Stimulated activated naive CD8-positive, alpha-beta T cell treated with anti-CD3 and anti-CD28 coated beads, Interleukin-15, Interleukin-2, amounts not matched to agents 100 U/mL and 50 U/mL, for 24 hours (primary cell): ENCODE results near the gene DENND4A.

ENCODE experiments used
- ATAC-seq: fragments of 150-1000 bp; cut with Tn5 transposase; one replicate; pipeline ENCODE4 v1.10.0; 2021
- DNase-seq: peaks from one replicate; pipeline ENCODE4 v3.0.0; 2021

DENND4A gene

GRCh38 chr15:65666257-65666656 lies 125.8 kb downstream of the DENND4A start:
- ATAC-seq (peak; percentile 28), DNase-seq (no peak)

- DNase-seq (no peak), ATAC-seq (no peak)
Measured at GRCh38 chr15:65663521-65663920, 128.6 kb downstream of the DENND4A start.

DNA sequence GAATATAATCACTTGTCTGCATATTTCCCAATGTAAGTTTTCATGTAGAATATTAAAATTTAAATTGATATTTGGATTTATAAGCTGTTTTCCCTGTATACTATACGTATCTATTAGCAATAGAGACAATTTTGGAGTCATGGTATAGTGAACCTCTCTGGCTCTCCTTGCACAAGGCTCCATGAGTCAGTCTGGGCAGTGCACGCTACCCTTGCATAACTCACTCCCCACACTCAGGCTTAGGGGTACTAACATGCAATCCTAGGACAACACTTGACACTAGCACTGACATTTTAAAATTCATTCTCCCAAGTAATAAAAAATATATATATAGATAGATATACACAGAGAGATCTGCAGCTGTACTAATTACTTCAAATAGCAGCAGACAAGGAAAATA lies 131.2 kb downstream of the DENND4A start:
- no peak for ATAC-seq
- no peak for DNase-seq

- DNase-seq = no peak
- ATAC-seq = no peak
Measured at GRCh38 chr15:65659502-65660052, 132.5 kb downstream of the DENND4A start.

DNA sequence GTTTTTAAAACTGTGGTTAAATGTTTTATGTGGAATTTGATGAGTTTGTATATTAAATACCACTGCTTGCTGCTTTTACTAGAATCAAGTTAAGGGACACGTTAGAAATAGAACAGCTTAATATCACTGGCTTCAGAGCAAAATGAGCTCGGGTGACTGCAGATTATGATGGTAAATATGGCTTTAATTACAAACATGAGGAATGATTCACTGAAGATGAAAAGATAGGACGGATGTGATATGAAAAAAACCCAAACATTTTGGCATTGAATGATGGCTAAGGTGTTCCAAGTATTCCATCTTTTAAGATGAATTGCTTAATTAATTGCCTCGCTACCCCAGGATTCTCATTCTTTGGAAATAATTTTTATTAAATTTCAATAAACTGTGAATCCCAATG lies 136.6 kb downstream of the DENND4A start:
- DNase-seq = no peak
- ATAC-seq = no peak

DNA sequence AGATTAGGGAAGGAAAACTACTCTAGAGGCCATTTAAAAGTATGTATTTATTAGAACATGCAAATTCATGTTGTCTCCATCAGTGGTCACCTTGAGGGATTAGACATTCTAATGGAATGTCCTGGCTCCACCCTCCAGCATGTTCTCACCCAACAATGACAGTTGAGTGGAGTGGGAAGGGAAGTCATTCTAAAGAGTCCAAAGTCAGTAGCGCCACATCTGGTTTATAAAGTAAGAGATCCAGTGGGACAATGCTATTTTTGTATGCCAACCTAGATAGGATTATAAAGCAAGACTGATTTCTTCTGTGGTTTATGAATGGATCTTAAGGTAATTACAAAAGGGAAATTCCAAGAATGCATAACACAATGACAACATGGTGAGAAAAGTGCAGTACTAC lies 137.1 kb downstream of the DENND4A start:
- DNase-seq (no peak), ATAC-seq (no peak)

DNA sequence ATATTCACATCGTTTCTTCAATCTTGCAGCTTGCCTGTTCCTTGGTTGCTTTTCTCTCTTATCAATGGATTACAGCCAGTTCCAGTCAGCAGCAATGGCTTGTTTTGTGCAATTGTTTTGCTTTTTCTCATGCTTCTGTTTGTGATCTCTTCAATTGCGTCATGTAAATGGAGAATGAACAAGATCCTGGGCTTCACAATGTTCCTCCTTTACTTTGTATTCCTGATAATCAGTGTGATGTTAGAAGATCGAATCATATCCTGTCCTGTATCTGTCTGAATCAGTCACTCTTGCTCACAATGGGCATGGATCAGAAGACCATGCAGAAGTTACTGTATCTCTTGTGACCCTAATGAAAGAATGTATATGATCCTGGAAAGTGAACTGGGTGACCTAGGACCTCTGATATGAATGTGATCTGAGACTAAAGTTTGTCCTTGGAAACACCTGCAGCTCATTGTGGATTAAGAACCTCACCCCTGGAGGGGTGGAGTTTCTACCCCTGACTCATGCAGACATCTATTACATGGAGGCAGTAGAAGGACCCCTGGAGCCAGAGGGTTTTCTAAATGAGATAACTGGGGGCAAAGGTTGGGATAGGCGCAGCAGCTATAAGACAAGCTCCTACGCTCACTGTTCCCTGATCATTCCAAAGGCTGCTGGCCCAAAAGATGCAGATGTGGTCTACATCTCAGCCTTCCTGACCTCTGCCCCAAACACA lies 138.1 kb downstream of the DENND4A start:
- no peak for DNase-seq

GRCh38 chr15:65653341-65653740 lies 138.8 kb downstream of the DENND4A start:
- ATAC-seq = no peak
- DNase-seq = no peak

More for the DNA sequence above, 138.1 kb downstream of the DENND4A start:
- no peak for ATAC-seq

- ATAC-seq = no peak
Measured at GRCh38 chr15:65651831-65652749, 140.0 kb downstream of the DENND4A start.

DNA sequence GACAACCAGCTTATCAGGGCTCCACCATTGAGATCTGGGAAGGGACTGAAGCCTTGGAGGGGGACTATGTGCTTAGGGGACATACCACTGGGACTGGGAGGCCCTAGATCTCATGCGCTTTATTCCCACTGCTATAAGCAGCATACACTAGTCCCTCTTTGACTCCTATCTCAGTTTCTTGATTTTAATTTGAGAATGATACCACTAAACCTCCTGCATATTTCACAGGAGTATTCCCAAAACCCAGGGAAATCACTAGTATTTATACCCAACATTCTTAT lies 141.1 kb downstream of the DENND4A start:
- DNase-seq (no peak), ATAC-seq (no peak)

More at GRCh38 chr15:65651831-65652749, 140.0 kb downstream of the DENND4A start:
- DNase-seq = no peak

DNA sequence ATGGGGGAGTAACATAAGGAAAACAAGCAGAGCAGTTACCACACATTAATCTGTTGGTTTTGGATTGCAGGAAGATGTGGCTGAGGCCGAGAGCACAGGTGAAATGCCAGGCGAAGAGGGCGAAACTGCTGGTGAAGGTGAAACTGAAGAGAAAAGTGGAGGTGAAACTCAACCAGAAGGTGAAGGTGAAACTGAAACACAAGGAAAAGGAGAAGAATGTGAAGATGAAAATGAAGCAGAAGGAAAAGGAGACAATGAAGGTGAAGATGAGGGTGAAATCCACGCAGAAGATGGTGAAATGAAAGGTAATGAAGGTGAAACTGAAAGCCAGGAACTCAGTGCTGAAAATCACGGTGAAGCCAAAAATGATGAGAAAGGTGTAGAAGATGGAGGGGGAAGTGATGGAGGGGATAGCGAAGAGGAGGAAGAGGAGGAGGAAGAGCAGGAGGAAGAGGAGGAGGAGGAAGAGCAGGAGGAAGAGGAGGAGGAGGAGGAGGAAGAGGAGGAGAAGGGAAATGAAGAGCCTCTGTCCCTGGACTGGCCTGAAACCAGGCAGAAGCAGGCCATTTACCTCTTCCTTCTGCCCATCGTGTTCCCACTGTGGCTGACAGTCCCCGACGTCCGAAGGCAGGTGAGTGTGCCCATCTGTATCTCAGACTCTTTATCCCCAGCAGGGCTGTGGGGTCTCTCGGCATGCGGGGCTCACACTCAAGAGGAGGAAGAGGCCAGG lies 141.6 kb downstream of the DENND4A start:
- DNase-seq = no peak
- ATAC-seq = no peak

GRCh38 chr15:65646486-65646885 lies 145.6 kb downstream of the DENND4A start:
- ATAC-seq (no peak), DNase-seq (no peak)

- ATAC-seq (no peak), DNase-seq (no peak)
Measured at GRCh38 chr15:65645392-65645791, 146.7 kb downstream of the DENND4A start.

- ATAC-seq = no peak
- no peak for DNase-seq
Measured at GRCh38 chr15:65644282-65644681, 147.8 kb downstream of the DENND4A start.

- ATAC-seq (no peak), DNase-seq (no peak)
Measured at GRCh38 chr15:65642594-65642993, 149.5 kb downstream of the DENND4A start.

DNA sequence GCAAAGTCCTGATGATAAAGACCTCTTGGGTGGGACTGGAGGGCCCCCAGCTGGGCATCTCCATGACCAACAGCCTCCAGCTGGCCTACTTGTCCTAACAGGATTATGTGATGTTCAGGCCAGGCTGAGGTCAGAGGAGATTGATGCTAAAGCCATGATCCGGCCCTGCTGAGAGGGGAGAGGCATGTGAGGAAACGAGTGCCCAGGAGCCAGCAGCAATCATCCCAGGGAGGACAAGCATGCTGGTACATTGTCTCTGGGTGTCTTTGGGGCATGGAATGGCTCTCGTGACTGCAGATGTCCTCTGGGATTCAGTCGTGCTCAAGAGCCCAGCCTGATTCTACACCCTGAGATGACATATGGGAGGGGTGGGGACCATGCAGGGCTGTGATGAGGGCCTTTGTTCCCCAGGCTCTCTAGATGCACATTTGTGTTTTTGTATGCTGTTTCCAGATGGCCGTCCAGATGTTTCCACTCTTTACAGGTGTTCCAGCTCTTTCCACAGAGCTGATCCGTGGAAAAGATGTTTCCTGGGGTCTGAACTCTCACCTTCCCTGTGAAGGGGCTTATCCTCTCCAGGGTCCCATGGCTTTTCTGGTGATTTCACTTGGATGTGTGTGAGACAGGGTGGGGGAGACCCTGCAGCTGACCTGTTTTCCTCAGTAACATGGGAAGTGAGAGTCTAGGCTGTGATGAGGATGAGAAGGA lies 150.2 kb downstream of the DENND4A start:
- no peak for ATAC-seq
- DNase-seq = no peak

DNA sequence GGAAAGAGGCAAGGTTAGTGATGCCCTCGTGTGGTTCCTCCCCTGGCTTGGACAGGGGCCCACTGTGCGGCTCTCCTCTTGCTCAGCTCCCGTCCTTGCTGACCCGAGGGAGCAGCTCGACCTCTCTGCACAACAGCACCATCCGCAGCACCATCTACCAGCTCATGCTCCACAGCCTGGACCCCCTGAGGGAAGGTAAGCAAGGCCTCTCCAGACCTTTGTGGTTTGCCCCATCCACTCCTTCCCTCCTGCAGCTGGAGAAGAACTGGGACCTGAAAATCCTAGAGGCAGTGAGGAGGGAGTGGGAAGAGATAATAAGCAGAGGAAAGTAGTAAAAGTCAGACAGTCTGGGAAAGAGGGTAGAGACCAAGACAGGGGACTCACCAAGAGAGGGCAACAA lies 152.6 kb downstream of the DENND4A start:
- ATAC-seq = no peak

GRCh38 chr15:65638681-65639089 lies 153.4 kb downstream of the DENND4A start:
- peak; percentile 15 for DNase-seq
- no peak for ATAC-seq

More for the DNA sequence above, 152.6 kb downstream of the DENND4A start:
- no peak for DNase-seq

- DNase-seq = no peak
- no peak for ATAC-seq
Measured at GRCh38 chr15:65638109-65638508, 154.0 kb downstream of the DENND4A start.

GRCh38 chr15:65634356-65634755 lies 157.7 kb downstream of the DENND4A start:
- DNase-seq = no peak
- ATAC-seq = no peak

DNA sequence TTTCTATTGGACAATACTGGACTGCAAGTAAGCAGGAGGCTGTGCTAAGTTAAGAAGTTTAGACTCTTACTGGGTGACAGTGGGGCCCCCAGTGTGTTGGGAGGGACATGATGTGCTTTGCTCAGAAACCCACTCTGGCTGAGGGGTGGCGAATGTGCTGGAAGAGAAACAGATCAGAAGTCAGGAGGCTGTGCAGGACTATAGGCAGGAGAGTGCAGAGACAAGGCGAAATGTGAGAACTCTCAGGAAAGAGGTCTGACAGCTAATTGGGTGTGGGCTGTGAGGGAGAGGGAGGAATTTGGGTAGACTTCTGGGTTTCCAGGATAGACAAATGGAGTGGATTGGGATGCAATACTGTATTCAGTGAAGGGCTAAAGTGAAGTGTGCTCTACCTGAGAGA lies 158.3 kb downstream of the DENND4A start:
- no peak for DNase-seq

More for the DNA sequence above, 158.3 kb downstream of the DENND4A start:
- no peak for ATAC-seq
